GM12878 (cell line): ENCODE results near the gene CYP3A4.
"Not testable (repeated sequence)": the region's sequence is repeated elsewhere in the genome, so short reads cannot be mapped to it uniquely, and the experiment has no call there.

Source experiments
- GATAD2B ChIP-seq: fragments of 450-650 bp; conservative IDR thresholded peaks from 2 replicates; pipeline ENCODE4 v1.6.1; 2017; ENCODE audit warnings: low read depth, mild to moderate bottlenecking, moderate library complexity
- HDAC6 ChIP-seq: fragments of 200-600 bp; sonication (generic); IDR thresholded peaks from one replicate; pipeline ENCODE4 v1.8.0; 2017; ENCODE audit warnings: antibody characterized with exemption; ENCODE audit not compliant: unreplicated experiment
- NRF1 ChIP-seq: conservative IDR thresholded peaks from 2 replicates; pipeline ENCODE4 v1.6.1; 2011; ENCODE audit warnings: mild to moderate bottlenecking, low read depth, low read length, improper control_type of control experiment
- SPI1 ChIP-seq: IDR thresholded peaks from 2 replicates; pipeline ENCODE4 v1.6.1; 2011; ENCODE audit warnings: low read depth, mild to moderate bottlenecking, low read length, moderate library complexity, borderline replicate concordance; ENCODE audit not compliant: insufficient read depth
- SUPT20H ChIP-seq: IDR thresholded peaks from 2 replicates; pipeline ENCODE4 v1.6.1; 2011; ENCODE audit warnings: low read depth, mild to moderate bottlenecking, low read length, moderate library complexity, borderline replicate concordance; ENCODE audit not compliant: control insufficient read depth
- TAF1 ChIP-seq: IDR thresholded peaks from 2 replicates; pipeline ENCODE4 v1.6.1; 2011; ENCODE audit warnings: mild to moderate bottlenecking, low read depth, low read length, borderline replicate concordance
- ZNF274 ChIP-seq: IDR thresholded peaks from one replicate; pipeline ENCODE4 v1.8.0; 2011; ENCODE audit not compliant: insufficient read length, insufficient read depth
- ZZZ3 ChIP-seq: IDR thresholded peaks from 2 replicates; pipeline ENCODE4 v1.6.1; 2011; ENCODE audit warnings: low read depth; ENCODE audit not compliant: control insufficient read depth, insufficient read length
- TF ChIP-seq, protein P1 (sequence below), 3 experiments: IDR thresholded peaks in 2 of 3; conservative IDR thresholded peaks in 1 of 3; 2 replicates each; pipeline ENCODE4 v1.5.1; 2011; ENCODE audit warnings: low read depth in 3 of 3, low read length in 3 of 3, mild to moderate bottlenecking in 3 of 3, control low read depth in 2 of 3, moderate library complexity in 2 of 3, inconsistent platforms in 1 of 3, mixed read lengths in 1 of 3; ENCODE audit not compliant: control insufficient read depth in 2 of 3, insufficient read depth in 1 of 3; ENCODE audit errors: extremely low read depth in 1 of 3
- TF ChIP-seq, protein P2 (sequence below): IDR thresholded peaks from 2 replicates; pipeline ENCODE4 v1.6.1; 2011; ENCODE audit warnings: low read depth, mild to moderate bottlenecking, low read length, moderate library complexity, borderline replicate concordance; ENCODE audit errors: extremely low read depth

DNA sequence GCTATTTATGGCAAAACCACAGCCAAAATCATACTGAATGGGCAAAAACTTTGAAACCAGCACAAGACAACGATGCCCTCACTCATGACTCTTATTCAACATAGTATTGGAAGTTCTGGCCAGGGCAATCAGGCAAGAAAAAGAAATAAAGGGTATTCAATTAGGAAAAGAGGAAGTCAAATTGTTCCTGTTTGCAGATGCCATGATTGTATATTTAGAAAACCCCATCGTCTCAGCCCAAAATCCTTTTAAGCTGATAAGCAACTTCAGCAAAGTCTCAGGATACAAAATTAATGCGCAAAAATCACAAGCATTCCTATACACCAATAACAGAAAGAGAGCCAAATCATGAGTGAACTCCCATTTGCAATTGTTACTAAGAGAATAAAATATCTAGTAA, 38.6 kb downstream of the CYP3A4 start:
- TF ChIP-seq NRF1, TAF1, ZNF274, GATAD2B, ZZZ3, HDAC6, SUPT20H, SPI1: not testable (repeated sequence)
- TF ChIP-seq, protein P1, sequence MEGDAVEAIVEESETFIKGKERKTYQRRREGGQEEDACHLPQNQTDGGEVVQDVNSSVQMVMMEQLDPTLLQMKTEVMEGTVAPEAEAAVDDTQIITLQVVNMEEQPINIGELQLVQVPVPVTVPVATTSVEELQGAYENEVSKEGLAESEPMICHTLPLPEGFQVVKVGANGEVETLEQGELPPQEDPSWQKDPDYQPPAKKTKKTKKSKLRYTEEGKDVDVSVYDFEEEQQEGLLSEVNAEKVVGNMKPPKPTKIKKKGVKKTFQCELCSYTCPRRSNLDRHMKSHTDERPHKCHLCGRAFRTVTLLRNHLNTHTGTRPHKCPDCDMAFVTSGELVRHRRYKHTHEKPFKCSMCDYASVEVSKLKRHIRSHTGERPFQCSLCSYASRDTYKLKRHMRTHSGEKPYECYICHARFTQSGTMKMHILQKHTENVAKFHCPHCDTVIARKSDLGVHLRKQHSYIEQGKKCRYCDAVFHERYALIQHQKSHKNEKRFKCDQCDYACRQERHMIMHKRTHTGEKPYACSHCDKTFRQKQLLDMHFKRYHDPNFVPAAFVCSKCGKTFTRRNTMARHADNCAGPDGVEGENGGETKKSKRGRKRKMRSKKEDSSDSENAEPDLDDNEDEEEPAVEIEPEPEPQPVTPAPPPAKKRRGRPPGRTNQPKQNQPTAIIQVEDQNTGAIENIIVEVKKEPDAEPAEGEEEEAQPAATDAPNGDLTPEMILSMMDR (IDR thresholded peaks at IDR 0.05 in 2 of 3, conservative IDR thresholded peaks at IDR 0.05 in 1 of 3; ENCODE audit: control insufficient read depth in 2 of 3, extremely low read depth in 1 of 3, insufficient read depth in 1 of 3, low read depth in 3 of 3, low read length in 3 of 3) = not testable (repeated sequence)
- TF ChIP-seq, protein P2, sequence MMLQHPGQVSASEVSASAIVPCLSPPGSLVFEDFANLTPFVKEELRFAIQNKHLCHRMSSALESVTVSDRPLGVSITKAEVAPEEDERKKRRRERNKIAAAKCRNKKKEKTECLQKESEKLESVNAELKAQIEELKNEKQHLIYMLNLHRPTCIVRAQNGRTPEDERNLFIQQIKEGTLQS = not testable (repeated sequence)
